ENCODE measurements around the gene ZBTB46.
A peak's percentile ranks its signal among the peaks of the same experiment; 100 is the strongest.

The ZBTB46 gene

DNA sequence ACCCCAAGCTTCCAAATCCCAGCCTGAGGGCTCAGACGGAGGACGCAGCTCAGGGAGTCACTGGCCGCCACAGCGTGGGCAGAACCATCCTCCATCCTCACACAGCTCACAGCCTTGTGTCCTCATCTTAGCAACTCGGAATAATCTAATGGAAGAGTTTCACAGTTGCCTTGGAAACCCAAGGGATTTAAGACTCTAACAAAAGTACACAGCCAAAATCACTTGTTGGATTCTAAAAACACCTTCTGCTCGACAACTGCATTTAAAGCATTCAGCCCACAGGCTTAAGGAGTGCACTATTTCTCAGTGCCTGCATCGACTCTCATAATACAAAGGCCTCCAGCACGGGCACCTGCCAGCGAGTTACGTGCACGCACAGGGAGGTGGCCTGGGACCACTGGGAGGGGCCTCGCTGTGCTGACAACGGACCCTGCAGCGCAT is 45.4 kb downstream of the ZBTB46 start (continued):
- TF ChIP-seq ZNF660 (tag by site-specific recombination; IDR thresholded peaks at IDR 0.05), result no peak

DNA sequence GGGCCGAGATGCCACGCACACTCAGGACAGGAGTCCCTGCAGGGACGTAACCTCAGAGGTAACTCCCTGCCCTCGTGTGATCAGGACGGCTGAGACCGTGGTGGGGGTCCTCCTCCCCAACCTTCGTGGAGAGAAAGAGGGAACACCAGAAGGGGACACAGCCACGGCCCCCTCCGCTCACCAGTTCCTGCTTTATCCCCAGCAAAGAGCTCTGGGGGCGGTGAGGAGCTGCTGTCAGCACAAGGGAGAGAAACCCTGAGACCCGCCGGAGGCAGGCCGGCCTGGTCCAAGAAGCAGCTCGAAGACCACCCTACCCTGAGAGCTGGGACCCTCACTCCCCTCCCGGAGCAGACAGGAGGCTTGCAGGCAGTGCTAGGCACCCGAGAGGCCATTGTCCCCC is 47.1 kb downstream of the ZBTB46 start:
- Histone ChIP-seq H3K4me1 (ENCODE audit: control insufficient read depth, insufficient read depth, low read length) (no peaks in the 10 kb centered on the region), H3K27ac (ENCODE audit: extremely low read depth, low read depth, low read length) (no peak overlapping the region), H3K9me3 (ENCODE audit: control insufficient read depth, insufficient read depth, low read depth, low read length) (no peaks in the 10 kb centered on the region), H3K36me3 (ENCODE audit: control insufficient read depth in 2 of 2, insufficient read depth in 1 of 2, low read length in 2 of 2) (no peaks in the 10 kb centered on the region), H3K4me3 (ENCODE audit: low read depth, low read length) (no peak overlapping the region)
- ChIA-PET CTCF (interaction anchor here (0.6 to 4.5 kb wide), 3 partner anchors 9 to 37 kb away, joined by 3 to 29 read pairs (median 7); no protein-coding TSS in a partner anchor), POLR2A (interaction anchor here (1.0 kb wide), 1 partner anchor 81 kb away, joined by 3 read pairs; the partner anchor contains the start of gene TPD52L2)
- TF ChIP-seq ZNF426 (tag by site-specific recombination; IDR thresholded peaks at IDR 0.05), result no peak
- TF ChIP-seq, protein P1, sequence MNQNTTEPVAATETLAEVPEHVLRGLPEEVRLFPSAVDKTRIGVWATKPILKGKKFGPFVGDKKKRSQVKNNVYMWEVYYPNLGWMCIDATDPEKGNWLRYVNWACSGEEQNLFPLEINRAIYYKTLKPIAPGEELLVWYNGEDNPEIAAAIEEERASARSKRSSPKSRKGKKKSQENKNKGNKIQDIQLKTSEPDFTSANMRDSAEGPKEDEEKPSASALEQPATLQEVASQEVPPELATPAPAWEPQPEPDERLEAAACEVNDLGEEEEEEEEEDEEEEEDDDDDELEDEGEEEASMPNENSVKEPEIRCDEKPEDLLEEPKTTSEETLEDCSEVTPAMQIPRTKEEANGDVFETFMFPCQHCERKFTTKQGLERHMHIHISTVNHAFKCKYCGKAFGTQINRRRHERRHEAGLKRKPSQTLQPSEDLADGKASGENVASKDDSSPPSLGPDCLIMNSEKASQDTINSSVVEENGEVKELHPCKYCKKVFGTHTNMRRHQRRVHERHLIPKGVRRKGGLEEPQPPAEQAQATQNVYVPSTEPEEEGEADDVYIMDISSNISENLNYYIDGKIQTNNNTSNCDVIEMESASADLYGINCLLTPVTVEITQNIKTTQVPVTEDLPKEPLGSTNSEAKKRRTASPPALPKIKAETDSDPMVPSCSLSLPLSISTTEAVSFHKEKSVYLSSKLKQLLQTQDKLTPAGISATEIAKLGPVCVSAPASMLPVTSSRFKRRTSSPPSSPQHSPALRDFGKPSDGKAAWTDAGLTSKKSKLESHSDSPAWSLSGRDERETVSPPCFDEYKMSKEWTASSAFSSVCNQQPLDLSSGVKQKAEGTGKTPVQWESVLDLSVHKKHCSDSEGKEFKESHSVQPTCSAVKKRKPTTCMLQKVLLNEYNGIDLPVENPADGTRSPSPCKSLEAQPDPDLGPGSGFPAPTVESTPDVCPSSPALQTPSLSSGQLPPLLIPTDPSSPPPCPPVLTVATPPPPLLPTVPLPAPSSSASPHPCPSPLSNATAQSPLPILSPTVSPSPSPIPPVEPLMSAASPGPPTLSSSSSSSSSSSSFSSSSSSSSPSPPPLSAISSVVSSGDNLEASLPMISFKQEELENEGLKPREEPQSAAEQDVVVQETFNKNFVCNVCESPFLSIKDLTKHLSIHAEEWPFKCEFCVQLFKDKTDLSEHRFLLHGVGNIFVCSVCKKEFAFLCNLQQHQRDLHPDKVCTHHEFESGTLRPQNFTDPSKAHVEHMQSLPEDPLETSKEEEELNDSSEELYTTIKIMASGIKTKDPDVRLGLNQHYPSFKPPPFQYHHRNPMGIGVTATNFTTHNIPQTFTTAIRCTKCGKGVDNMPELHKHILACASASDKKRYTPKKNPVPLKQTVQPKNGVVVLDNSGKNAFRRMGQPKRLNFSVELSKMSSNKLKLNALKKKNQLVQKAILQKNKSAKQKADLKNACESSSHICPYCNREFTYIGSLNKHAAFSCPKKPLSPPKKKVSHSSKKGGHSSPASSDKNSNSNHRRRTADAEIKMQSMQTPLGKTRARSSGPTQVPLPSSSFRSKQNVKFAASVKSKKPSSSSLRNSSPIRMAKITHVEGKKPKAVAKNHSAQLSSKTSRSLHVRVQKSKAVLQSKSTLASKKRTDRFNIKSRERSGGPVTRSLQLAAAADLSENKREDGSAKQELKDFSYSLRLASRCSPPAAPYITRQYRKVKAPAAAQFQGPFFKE (tag by site-specific recombination; IDR thresholded peaks at IDR 0.05; ENCODE audit: borderline replicate concordance), result no peak
- TF ChIP-seq, protein P2, sequence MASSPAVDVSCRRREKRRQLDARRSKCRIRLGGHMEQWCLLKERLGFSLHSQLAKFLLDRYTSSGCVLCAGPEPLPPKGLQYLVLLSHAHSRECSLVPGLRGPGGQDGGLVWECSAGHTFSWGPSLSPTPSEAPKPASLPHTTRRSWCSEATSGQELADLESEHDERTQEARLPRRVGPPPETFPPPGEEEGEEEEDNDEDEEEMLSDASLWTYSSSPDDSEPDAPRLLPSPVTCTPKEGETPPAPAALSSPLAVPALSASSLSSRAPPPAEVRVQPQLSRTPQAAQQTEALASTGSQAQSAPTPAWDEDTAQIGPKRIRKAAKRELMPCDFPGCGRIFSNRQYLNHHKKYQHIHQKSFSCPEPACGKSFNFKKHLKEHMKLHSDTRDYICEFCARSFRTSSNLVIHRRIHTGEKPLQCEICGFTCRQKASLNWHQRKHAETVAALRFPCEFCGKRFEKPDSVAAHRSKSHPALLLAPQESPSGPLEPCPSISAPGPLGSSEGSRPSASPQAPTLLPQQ (tag by site-specific recombination; IDR thresholded peaks at IDR 0.05), result no peak

DNA sequence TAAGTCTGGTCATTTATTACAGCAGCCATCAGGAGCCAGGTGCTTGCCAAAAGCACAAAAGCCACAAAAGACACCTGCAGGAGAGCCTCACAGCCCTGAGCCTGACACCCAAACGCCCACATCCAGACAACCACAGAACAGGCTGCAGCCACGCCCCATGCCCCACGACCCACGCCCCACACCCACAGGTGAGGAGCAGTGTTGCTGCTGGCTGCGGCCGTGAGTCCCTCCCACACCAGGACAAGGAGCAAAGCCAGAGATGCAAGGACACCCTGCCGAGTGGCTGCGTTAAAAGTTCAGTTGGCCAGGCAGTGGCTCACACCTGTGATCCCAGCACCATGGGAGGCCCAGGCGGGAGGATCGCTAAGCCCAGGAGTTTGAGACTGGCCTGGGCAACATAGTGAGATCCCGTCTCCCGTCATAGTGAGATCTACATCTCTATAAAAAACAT is 48.5 kb downstream of the ZBTB46 start:
- ChIA-PET CTCF (interaction anchor here (0.7 kb wide), 1 partner anchor 22 kb away, joined by 3 read pairs; no protein-coding TSS in a partner anchor), POLR2A (no interaction called here)
- Histone ChIP-seq H3K36me3 (ENCODE audit: control insufficient read depth in 2 of 2, insufficient read depth in 1 of 2, low read length in 2 of 2) (no peaks in the 10 kb centered on the region), H3K9me3 (ENCODE audit: control insufficient read depth, insufficient read depth, low read depth, low read length) (no peaks in the 10 kb centered on the region), H3K27ac (ENCODE audit: extremely low read depth, low read depth, low read length) (no peak overlapping the region), H3K4me1 (ENCODE audit: control insufficient read depth, insufficient read depth, low read length) (no peaks in the 10 kb centered on the region), H3K4me3 (ENCODE audit: low read depth, low read length) (no peak overlapping the region)
- TF ChIP-seq MEIS1 (CRISPR knock-in tag; IDR thresholded peaks at IDR 0.05; ENCODE audit: borderline replicate concordance) (no peak), KLF10 (tag by site-specific recombination; IDR thresholded peaks at IDR 0.05) (no peak), KLF1 (tag by site-specific recombination; IDR thresholded peaks at IDR 0.05) (no peak), ZBTB48 (tag by site-specific recombination; IDR thresholded peaks at IDR 0.05) (no peak), SETDB1 (IDR thresholded peaks at IDR 0.05; ENCODE audit: insufficient read length, low read length) (no peak), ZNF146 (tag by site-specific recombination; IDR thresholded peaks at IDR 0.05) (no peak), EGR2 (tag by site-specific recombination; IDR thresholded peaks at IDR 0.05; ENCODE audit: low read depth) (peak; percentile 64), ZNF37A (tag by site-specific recombination; IDR thresholded peaks at IDR 0.05) (no peak), ZNF302 (tag by site-specific recombination; IDR thresholded peaks at IDR 0.05; ENCODE audit: low read depth) (no peak), ZNF121 (tag by site-specific recombination; IDR thresholded peaks at IDR 0.05) (peak; percentile 76), ZFHX2 (tag by site-specific recombination; conservative IDR thresholded peaks at IDR 0.05) (peak; percentile 46), ZNF169 (tag by site-specific recombination; IDR thresholded peaks at IDR 0.05) (no peak), ZNF558 (tag by site-specific recombination; IDR thresholded peaks at IDR 0.05) (no peak), GFI1B (tag by site-specific recombination; IDR thresholded peaks at IDR 0.05) (no peak)
- TF ChIP-seq, protein P3, sequence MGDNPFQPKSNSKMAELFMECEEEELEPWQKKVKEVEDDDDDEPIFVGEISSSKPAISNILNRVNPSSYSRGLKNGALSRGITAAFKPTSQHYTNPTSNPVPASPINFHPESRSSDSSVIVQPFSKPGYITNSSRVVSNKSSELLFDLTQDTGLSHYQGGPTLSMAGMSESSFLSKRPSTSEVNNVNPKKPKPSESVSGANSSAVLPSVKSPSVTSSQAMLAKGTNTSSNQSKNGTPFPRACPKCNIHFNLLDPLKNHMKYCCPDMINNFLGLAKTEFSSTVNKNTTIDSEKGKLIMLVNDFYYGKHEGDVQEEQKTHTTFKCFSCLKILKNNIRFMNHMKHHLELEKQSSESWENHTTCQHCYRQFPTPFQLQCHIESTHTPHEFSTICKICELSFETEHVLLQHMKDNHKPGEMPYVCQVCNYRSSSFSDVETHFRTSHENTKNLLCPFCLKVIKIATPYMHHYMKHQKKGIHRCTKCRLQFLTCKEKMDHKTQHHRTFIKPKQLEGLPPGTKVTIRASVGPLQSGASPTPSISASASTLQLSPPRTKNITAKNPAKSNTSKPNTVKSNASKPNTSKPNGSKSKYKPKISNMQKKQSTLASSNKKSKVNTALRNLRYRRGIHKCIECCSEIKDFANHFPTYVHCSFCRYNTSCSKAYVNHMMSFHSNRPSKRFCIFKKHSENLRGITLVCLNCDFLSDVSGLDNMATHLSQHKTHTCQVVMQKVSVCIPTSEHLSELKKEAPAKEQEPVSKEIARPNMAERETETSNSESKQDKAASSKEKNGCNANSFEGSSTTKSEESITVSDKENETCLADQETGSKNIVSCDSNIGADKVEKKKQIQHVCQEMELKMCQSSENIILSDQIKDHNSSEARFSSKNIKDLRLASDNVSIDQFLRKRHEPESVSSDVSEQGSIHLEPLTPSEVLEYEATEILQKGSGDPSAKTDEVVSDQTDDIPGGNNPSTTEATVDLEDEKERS (tag by site-specific recombination; IDR thresholded peaks at IDR 0.05), result no peak
- TF ChIP-seq, protein P4, sequence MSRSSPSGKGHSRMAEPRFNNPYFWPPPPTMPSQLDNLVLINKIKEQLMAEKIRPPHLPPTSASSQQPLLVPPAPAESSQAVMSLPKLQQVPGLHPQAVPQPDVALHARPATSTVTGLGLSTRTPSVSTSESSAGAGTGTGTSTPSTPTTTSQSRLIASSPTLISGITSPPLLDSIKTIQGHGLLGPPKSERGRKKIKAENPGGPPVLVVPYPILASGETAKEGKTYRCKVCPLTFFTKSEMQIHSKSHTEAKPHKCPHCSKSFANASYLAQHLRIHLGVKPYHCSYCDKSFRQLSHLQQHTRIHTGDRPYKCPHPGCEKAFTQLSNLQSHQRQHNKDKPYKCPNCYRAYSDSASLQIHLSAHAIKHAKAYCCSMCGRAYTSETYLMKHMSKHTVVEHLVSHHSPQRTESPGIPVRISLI (tag by site-specific recombination; IDR thresholded peaks at IDR 0.05), result no peak
- TF ChIP-seq, protein P5, sequence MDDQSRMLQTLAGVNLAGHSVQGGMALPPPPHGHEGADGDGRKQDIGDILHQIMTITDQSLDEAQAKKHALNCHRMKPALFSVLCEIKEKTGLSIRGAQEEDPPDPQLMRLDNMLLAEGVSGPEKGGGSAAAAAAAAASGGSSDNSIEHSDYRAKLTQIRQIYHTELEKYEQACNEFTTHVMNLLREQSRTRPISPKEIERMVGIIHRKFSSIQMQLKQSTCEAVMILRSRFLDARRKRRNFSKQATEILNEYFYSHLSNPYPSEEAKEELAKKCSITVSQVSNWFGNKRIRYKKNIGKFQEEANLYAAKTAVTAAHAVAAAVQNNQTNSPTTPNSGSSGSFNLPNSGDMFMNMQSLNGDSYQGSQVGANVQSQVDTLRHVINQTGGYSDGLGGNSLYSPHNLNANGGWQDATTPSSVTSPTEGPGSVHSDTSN (CRISPR knock-in tag; IDR thresholded peaks at IDR 0.05), result no peak
